PC-9 (cell line): ENCODE measurements around the gene RFX4. TPM values are rescaled to one million over a fixed set of nuclear protein-coding genes. Genes with fewer than 3 reads are reported as not detected.

Experiments
- BruUV-seq: library from RNA; stranded (reverse); fragments of 400-500 nt; replicated peaks from 2 replicates; lab custom pipeline; 2021; lab: Mats Ljungman, UMichigan
- CTCF ChIA-PET: fragments of 300-600 bp; sonication (Branson Sonifier 250); formaldehyde crosslinking; loops from one replicate; lab custom pipeline; 2022; ENCODE audit warnings: antibody characterized with exemption; lab: Charles Lee
- POLR2A ChIA-PET: fragments of 300-600 bp; sonication (Branson Sonifier 250); formaldehyde crosslinking; loops from one replicate; lab custom pipeline; 2022; ENCODE audit warnings: antibody characterized with exemption; ENCODE audit not compliant: unreplicated experiment; lab: Charles Lee
- DNase-seq, 2 experiments: peaks; one replicate each; pipeline versions ENCODE4 v3.0.0 to v3.0.0-alpha.2; 2015 to 2022; ENCODE audit warnings: mixed read lengths in 1 of 2
- H2AFZ ChIP-seq: fragments of 200-600 bp; sonication (generic); 2 replicates; pipeline ENCODE4 v1.8.1; 2017; ENCODE audit warnings: antibody characterized with exemption
- H3F3A ChIP-seq: fragments of 200-600 bp; sonication (generic); 2 replicates; pipeline ENCODE4 v1.8.1; 2017; ENCODE audit warnings: antibody characterized with exemption, mild to moderate bottlenecking, low read depth; ENCODE audit not compliant: insufficient read depth
- H3K27ac ChIP-seq: fragments of 200-600 bp; sonication (generic); 2 replicates; pipeline ENCODE4 v1.6.1; 2016; ENCODE audit warnings: mixed run types
- H3K27me3 ChIP-seq: fragments of 200-600 bp; sonication (generic); 2 replicates; pipeline ENCODE4 v1.6.1; 2016; ENCODE audit warnings: low read depth, mixed run types; ENCODE audit not compliant: insufficient read depth
- H3K36me3 ChIP-seq: fragments of 200-600 bp; sonication (generic); 2 replicates; pipeline ENCODE4 v1.6.1; 2016; ENCODE audit warnings: low read depth, mixed run types
- H3K4me1 ChIP-seq: fragments of 200-600 bp; sonication (generic); replicated peaks from 2 replicates; pipeline ENCODE4 v1.6.1; 2016; ENCODE audit warnings: mixed run types; ENCODE audit not compliant: insufficient read depth
- H3K4me2 ChIP-seq: fragments of 200-600 bp; sonication (generic); 2 replicates; pipeline ENCODE4 v1.6.1; 2017; ENCODE audit warnings: mixed run types
- H3K4me3 ChIP-seq: fragments of 200-600 bp; sonication (generic); 2 replicates; pipeline ENCODE4 v1.6.1; 2016; ENCODE audit warnings: mixed run types
- H3K79me2 ChIP-seq: fragments of 200-600 bp; sonication (generic); 2 replicates; pipeline ENCODE4 v1.6.1; 2017; ENCODE audit warnings: low read depth, mixed run types
- H3K9me2 ChIP-seq: fragments of 200-600 bp; sonication (generic); 2 replicates; pipeline ENCODE4 v1.8.1; 2017; ENCODE audit warnings: mild to moderate bottlenecking; ENCODE audit not compliant: insufficient read depth
- H3K9me3 ChIP-seq: fragments of 200-600 bp; sonication (generic); 2 replicates; pipeline ENCODE4 v1.8.1; 2016; ENCODE audit warnings: low read depth; ENCODE audit not compliant: insufficient read depth
- H4K20me1 ChIP-seq: fragments of 200-600 bp; sonication (generic); 2 replicates; pipeline ENCODE4 v1.8.1; 2017; ENCODE audit not compliant: insufficient read depth
- CTCF ChIP-seq: fragments of 200-600 bp; sonication (generic); conservative IDR thresholded peaks from 2 replicates; pipeline ENCODE4 v1.6.1; 2017; ENCODE audit warnings: mixed run types, antibody characterized with exemption, mild to moderate bottlenecking, moderate library complexity
- EZH2 ChIP-seq: fragments of 200-600 bp; sonication (generic); IDR thresholded peaks from 2 replicates; pipeline ENCODE4 v1.8.0; 2017; ENCODE audit warnings: antibody characterized with exemption, low read depth
- intact Hi-C: fragments of 100-400 bp; cut with micrococcal nuclease; formaldehyde crosslinking; loops from one replicate; pipeline ENCODE4 v1.10.0; 2022; ENCODE audit not compliant: unreplicated experiment
- total RNA-seq: library from RNA; stranded (reverse); gene quantifications from 2 replicates; pipeline ENCODE4 v1.2.3, GENCODE V29; 2021

The RFX4 gene
- total RNA-seq, 1 experiment from 2014 or later = not detected

DNA sequence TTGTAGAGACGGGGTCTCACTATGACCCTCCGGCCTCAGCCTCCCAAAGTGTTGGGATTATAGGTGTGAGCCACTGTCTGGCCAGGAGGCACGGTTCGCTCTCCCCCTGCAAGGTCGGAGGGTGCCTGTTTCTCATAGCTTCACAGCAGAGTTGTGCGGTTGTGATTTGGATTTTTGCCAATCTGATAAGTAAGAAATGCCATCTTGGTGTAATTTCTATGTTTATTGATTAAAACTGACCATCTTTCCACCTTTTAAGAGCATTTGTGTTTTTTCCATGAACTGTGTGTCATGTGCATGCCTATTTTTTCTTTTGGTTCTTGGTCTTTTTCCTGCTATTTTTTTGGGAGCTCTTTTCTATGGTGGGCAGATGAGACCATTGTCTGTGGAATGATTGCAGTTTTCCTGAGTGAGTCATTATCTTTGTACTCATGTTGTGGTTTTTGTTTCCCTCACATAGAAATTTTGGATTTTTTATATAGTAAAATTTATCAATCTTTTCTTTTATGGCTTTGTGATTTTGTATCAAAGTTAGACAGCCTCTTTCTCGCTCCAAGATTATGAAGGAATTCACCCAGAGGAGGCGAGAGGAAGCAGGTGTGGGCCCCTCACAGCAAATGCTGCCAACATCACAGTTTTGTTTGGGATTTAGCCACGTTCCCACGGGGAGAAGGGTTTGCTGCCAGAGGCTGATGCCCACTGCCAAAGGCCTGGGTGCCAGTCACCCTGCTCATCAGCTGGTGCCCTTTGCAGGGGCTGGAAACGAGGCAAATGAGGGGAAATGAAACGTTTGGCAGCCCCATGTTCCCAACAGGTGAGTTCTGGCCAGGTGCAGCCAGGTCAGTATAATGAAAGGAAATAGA lies 47.2 kb downstream of the RFX4 start:
- Histone ChIP-seq H3K9me3 (no peaks in the 10 kb centered on the region), H3K4me3 (no peak overlapping the region), H4K20me1 (no peaks in the 10 kb centered on the region), H3K9me2 (no peaks in the 10 kb centered on the region), H3K27ac (no peak overlapping the region), H3K79me2 (no peaks in the 10 kb centered on the region), H3K27me3 (no peaks in the 10 kb centered on the region), H3K4me2 (no peak overlapping the region), H3F3A (no peaks in the 10 kb centered on the region), H3K4me1 (peaks cover 4% of the 10 kb centered on the region), H3K36me3 (no peaks in the 10 kb centered on the region), H2AFZ (no peak overlapping the region)
- ChIA-PET POLR2A (no interaction called here), CTCF (no interaction called here)
- intact Hi-C loops = no loop called here
- TF ChIP-seq CTCF (no peak), EZH2 (no peak)
- DNase-seq = no peak
- no TSS peak for BruUV-seq

DNA sequence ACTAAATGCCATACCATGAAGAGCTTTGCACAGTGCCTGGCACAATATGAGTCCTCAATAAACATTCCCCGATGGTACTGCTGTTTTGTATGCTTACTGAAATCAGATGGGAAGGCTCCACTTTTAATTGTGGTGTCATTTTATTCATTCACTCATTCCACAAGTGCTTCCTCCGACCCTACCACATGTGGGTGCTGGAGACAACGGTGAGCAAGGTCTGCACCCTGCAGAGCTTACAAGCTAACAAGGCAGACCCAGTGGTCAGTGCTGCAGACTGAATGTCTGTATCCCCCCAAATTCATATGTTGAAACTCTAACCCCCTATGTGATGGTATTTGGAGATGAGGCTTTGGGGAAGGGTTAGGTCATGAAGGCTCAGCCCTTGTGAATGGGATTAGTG lies 48.3 kb downstream of the RFX4 start:
- no peaks in the 10 kb centered on the region for H3K36me3 ChIP-seq
- H3K4me2 ChIP-seq = no peak overlapping the region
- intact Hi-C loops = no loop called here
- no peaks in the 10 kb centered on the region for H3F3A ChIP-seq
- no peaks in the 10 kb centered on the region for H3K9me3 ChIP-seq
- ChIA-PET CTCF (no interaction called here), POLR2A (no interaction called here)
- DNase-seq = no peak
- no peak for TF ChIP-seq EZH2
- no TSS peak for BruUV-seq
- no peak overlapping the region for H3K27ac ChIP-seq
- H4K20me1 ChIP-seq = no peaks in the 10 kb centered on the region
- H2AFZ ChIP-seq = no peak overlapping the region
- no peaks in the 10 kb centered on the region for H3K27me3 ChIP-seq
- H3K4me1 ChIP-seq = peaks cover 4% of the 10 kb centered on the region
- no peaks in the 10 kb centered on the region for H3K9me2 ChIP-seq
- no peak overlapping the region for H3K4me3 ChIP-seq
- H3K79me2 ChIP-seq = no peaks in the 10 kb centered on the region

DNA sequence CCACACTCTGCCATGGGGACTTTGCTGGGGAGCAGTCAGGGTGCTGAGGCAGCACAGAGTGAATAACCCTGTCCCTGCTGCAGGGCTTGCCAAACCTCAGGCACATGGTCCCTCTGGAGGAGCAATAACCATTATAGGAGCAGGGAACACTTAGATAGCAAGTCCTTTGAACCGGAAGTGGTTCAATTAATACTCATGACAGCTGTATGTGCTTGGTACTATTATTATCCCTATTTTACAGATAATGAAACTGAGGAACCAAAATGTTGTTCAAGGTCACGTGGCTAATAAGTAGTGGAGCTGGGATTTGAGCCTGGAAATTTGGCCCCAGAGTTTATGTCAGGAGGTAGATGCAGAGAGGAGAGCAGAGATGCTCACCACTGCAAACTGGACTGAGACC lies 49.0 kb downstream of the RFX4 start:
- H4K20me1 ChIP-seq = no peaks in the 10 kb centered on the region
- no peak overlapping the region for H2AFZ ChIP-seq
- H3K4me1 ChIP-seq = peaks cover 4% of the 10 kb centered on the region
- H3K27me3 ChIP-seq = no peaks in the 10 kb centered on the region
- no peaks in the 10 kb centered on the region for H3K9me3 ChIP-seq
- no peaks in the 10 kb centered on the region for H3K36me3 ChIP-seq
- ChIA-PET POLR2A (no interaction called here), CTCF (no interaction called here)
- no peak overlapping the region for H3K27ac ChIP-seq
- H3K4me2 ChIP-seq = no peak overlapping the region
- BruUV-seq = no TSS peak
- no peak overlapping the region for H3K4me3 ChIP-seq
- no peaks in the 10 kb centered on the region for H3K9me2 ChIP-seq
- no peak for DNase-seq
- no peaks in the 10 kb centered on the region for H3F3A ChIP-seq
- intact Hi-C loops = no loop called here
- TF ChIP-seq EZH2 (no peak), CTCF (no peak)
- no peaks in the 10 kb centered on the region for H3K79me2 ChIP-seq
